Osteocyte (in vitro differentiated cells): Measurements from ENCODE around the gene KCNQ2. TPM values are rescaled to one million over a fixed set of nuclear protein-coding genes. Genes with fewer than 3 reads are reported as not detected.

Source experiments
- DNase-seq: peaks from one replicate; pipeline ENCODE4 v3.0.0; 2021; ENCODE audit warnings: mixed read lengths; ENCODE audit not compliant: unreplicated experiment; ENCODE audit errors: extremely low spot score
- H3K27ac Mint-ChIP-seq: one replicate; pipeline ENCODE4 v1.8.0; 2021; ENCODE audit warnings: mild to moderate bottlenecking, mixed read lengths; ENCODE audit not compliant: unreplicated experiment
- H3K27me3 Mint-ChIP-seq: one replicate; pipeline ENCODE4 v1.8.0; 2021; ENCODE audit warnings: mixed read lengths; ENCODE audit not compliant: unreplicated experiment
- H3K36me3 Mint-ChIP-seq: one replicate; pipeline ENCODE4 v1.8.0; 2021; ENCODE audit warnings: mixed read lengths; ENCODE audit not compliant: unreplicated experiment
- H3K4me1 Mint-ChIP-seq: one replicate; pipeline ENCODE4 v1.8.0; 2021; ENCODE audit warnings: mixed read lengths; ENCODE audit not compliant: unreplicated experiment
- H3K4me3 Mint-ChIP-seq: one replicate; pipeline ENCODE4 v1.8.0; 2021; ENCODE audit warnings: mild to moderate bottlenecking, moderate library complexity, mixed read lengths; ENCODE audit not compliant: unreplicated experiment
- H3K9me3 Mint-ChIP-seq: one replicate; pipeline ENCODE4 v1.8.0; 2021; ENCODE audit warnings: mixed read lengths; ENCODE audit not compliant: unreplicated experiment
- total RNA-seq: library from RNA; stranded (reverse); gene quantifications from 2 replicates; pipeline ENCODE4 v1.2.1, GENCODE V29; 2021
- TF ChIP-seq, protein P1 (sequence below): fragments of 200-600 bp; sonication (generic); IDR thresholded peaks from 2 replicates; pipeline ENCODE4 v1.5.0; 2021; ENCODE audit warnings: antibody characterized with exemption, mild to moderate bottlenecking, moderate library complexity

KCNQ2 gene
- total RNA-seq, 1 donor from 2014 or later = not detected

- Mint-ChIP-seq H3K27me3 (peaks cover 4% of the 10 kb centered on the region), H3K4me1 (peaks cover 4% of the 10 kb centered on the region), H3K4me3 (no peak overlapping the region), H3K9me3 (no peaks in the 10 kb centered on the region), H3K27ac (no peak overlapping the region), H3K36me3 (no peaks in the 10 kb centered on the region)
- TF ChIP-seq, protein P1, sequence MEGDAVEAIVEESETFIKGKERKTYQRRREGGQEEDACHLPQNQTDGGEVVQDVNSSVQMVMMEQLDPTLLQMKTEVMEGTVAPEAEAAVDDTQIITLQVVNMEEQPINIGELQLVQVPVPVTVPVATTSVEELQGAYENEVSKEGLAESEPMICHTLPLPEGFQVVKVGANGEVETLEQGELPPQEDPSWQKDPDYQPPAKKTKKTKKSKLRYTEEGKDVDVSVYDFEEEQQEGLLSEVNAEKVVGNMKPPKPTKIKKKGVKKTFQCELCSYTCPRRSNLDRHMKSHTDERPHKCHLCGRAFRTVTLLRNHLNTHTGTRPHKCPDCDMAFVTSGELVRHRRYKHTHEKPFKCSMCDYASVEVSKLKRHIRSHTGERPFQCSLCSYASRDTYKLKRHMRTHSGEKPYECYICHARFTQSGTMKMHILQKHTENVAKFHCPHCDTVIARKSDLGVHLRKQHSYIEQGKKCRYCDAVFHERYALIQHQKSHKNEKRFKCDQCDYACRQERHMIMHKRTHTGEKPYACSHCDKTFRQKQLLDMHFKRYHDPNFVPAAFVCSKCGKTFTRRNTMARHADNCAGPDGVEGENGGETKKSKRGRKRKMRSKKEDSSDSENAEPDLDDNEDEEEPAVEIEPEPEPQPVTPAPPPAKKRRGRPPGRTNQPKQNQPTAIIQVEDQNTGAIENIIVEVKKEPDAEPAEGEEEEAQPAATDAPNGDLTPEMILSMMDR = no peak
- no peak for DNase-seq
Measured at GRCh38 chr20:63421913-63422312, 50.5 kb downstream of the KCNQ2 start.

DNA sequence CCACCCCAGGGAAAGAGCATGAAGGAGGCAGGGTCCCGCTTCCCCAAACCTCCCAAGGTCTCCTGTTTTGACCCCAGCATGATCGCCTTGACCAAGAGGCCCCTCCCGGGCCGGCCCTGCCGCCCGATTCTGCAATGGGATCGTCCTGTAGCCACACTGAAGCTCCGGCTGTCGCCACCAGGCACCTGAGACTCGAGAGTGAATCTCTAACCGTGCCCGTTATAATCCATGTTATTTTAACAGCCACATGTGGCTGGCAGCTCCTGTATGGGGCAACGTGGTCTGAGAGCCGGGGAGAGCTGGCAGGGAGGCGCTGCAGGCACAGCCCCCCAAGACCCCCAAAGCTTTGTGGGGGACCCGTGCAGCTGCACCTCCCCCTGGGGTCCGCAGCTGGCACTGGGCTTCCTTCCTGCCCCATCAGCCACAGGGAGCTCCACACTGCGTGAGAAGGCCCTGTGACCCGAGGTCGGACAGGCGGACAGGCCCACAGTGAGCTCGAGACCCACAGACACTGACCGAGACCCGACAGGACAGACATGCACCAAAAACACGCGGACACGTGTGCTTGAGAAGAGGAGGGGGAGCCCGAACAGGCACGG is 51.3 kb downstream of the KCNQ2 start:
- Mint-ChIP-seq H3K27ac (no peak overlapping the region), H3K9me3 (no peaks in the 10 kb centered on the region), H3K4me1 (peaks cover 4% of the 10 kb centered on the region), H3K4me3 (no peak overlapping the region), H3K36me3 (no peaks in the 10 kb centered on the region), H3K27me3 (peaks cover 4% of the 10 kb centered on the region)
- TF ChIP-seq, protein P1 = no peak
- no peak for DNase-seq

- Mint-ChIP-seq H3K9me3 (no peaks in the 10 kb centered on the region), H3K4me3 (no peak overlapping the region), H3K27ac (no peak overlapping the region), H3K27me3 (peaks cover 4% of the 10 kb centered on the region), H3K36me3 (no peaks in the 10 kb centered on the region), H3K4me1 (peaks cover 4% of the 10 kb centered on the region)
- TF ChIP-seq, protein P1 = no peak
- no peak for DNase-seq
Measured at GRCh38 chr20:63420359-63421093, 51.9 kb downstream of the KCNQ2 start.

DNA sequence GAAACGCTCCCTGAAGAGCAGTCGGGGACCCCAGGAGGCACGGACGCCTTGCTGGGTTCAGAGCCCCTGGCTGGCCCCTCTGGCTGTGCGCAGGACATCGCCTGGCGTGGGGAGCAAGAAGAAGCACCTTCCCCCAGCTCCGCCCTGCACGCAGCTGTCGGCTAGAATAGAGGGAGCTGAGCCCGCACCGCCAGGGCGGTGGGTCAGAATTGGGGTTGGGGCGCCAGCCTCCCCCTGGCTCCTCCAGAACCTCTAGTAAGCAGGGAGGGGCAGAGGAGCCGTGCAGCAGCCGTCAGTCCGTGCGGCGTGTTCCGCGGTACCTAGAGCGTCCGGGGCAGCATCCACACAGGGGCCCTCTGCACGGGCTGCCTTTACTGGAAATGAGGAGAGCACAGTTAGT is 53.2 kb downstream of the KCNQ2 start:
- H3K4me3 Mint-ChIP-seq = no peak overlapping the region
- no peaks in the 10 kb centered on the region for H3K36me3 Mint-ChIP-seq
- peaks cover 4% of the 10 kb centered on the region for H3K27me3 Mint-ChIP-seq

GRCh38 chr20:63418617-63419016 is 53.8 kb downstream of the KCNQ2 start:
- no peak overlapping the region for H3K4me3 Mint-ChIP-seq
- peaks cover 4% of the 10 kb centered on the region for H3K27me3 Mint-ChIP-seq
- H3K36me3 Mint-ChIP-seq = no peaks in the 10 kb centered on the region
- no peak overlapping the region for H3K27ac Mint-ChIP-seq
- peaks cover 4% of the 10 kb centered on the region for H3K4me1 Mint-ChIP-seq
- no peak for DNase-seq
- TF ChIP-seq, protein P1 = no peak
- no peaks in the 10 kb centered on the region for H3K9me3 Mint-ChIP-seq

More for the DNA sequence above, 53.2 kb downstream of the KCNQ2 start:
- TF ChIP-seq, protein P1 = no peak
- Mint-ChIP-seq H3K27ac (no peak overlapping the region), H3K4me1 (peaks cover 4% of the 10 kb centered on the region), H3K9me3 (no peaks in the 10 kb centered on the region)
- DNase-seq = no peak
